Hepatocyte (in vitro differentiated cells): ENCODE measurements around the gene ARID1A.

Experiments
- CTCF ChIP-seq: fragments of 200-600 bp; sonication (generic); IDR thresholded peaks from 2 replicates; pipeline ENCODE4 v1.5.1; 2016; ENCODE audit warnings: antibody characterized with exemption, mild to moderate bottlenecking; ENCODE audit not compliant: poor library complexity
- EZH2 ChIP-seq: fragments of 200-600 bp; sonication (generic); IDR thresholded peaks from 2 replicates; pipeline ENCODE4 v1.6.1; 2016; ENCODE audit warnings: antibody characterized with exemption, mild to moderate bottlenecking, borderline replicate concordance

GRCh38 chr1:26827106-26827604, 131.3 kb downstream of the ARID1A start:
- TF ChIP-seq CTCF (no peak), EZH2 (no peak)
